Stimulated activated CD4-positive, alpha-beta T cell treated with anti-CD3 and anti-CD28 coated beads, Interleukin-15, amount 100 ng/mL, for 24 hours (primary cell): Measurements from ENCODE around the gene RASA3.
A peak's percentile ranks its signal among the peaks of the same experiment; 100 is the strongest.
"Not testable (repeated sequence)": the region's sequence is repeated elsewhere in the genome, so short reads cannot be mapped to it uniquely, and the experiment has no call there.

ENCODE experiments used
- DNase-seq: peaks from one replicate; pipeline ENCODE4 v3.0.0-alpha.2; 2020

The RASA3 gene

GRCh38 chr13:114140906-114141250 is 8.5 kb upstream of the RASA3 start:
- peak; percentile 42 for DNase-seq

DNA sequence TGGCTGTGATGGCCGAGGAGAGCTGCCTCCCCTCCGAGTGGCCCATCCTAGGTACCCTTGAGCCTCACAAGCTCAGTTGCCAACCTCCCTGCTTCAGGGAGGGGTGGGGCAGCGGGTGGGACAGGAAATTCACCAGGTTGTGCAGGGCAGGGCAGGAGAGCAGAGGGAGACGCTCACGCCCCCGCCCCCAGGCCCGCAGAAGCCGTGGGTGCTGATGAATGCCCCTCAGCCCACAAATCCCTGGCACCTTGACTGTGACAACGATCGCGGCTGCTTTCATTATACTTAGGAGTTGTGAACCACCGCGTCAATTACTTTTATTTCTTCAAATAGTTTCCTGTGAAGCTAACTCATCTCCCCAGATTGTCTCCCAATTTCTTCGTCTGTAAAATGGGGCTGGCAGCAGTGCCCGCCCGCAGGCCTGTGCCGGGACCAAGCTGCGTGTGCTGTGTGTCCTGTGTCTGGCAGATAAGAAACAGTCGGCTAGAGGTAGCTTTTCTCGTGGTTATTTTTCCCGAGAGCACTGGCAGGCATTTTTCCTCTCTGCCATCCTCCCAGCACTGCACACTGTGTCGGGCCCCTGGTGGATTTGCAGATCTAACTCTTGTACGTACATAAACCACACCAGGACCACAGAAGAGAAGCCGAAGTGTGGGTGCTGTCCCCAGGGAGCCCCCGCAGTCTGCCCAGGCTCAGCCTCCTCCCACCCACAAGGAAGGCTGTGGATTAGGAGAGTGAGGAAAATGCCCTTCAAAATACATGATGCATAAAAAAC is 7.9 kb upstream of the RASA3 start:
- peak; percentile 42 for DNase-seq

DNA sequence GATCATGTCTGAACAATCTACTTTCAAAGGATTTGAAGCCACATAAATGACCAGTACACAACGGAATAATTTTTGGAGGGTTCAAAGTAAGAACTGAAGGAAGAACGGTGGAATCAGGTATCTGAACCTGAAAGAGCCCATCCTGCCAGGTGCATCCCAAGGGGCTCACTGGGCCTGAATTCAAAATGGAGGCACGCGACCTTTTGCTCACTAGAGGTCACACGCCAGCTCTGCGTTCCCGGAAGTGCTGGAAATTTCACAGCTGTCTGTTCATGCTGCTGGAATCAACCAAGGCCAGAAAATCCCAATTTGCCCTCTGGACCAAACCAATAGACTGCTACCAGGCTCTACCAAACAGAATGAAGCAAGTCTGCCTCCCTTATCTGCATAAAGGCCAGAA is 4.2 kb upstream of the RASA3 start:
- no peak for DNase-seq

DNA sequence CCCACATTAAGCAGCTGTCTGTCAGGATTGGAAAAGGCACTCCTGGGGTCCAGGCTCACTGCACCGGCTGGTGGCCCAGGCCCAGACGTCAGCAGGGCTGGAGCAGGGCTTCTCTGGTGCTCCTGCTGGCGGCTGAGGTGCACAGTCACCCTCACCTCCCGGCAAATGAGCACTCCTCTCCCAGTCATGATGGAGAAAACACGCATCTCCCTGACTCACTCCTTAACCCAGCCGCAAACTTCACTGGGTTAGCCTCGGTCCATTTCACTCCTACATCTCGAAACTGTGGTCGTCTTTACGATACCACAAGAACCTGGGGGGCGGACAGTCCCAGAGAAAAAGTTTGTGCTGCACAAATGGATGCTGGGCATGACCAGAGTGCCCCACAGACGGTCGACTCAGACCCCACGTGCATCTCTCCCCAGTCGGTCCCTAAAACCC is 3.3 kb upstream of the RASA3 start:
- DNase-seq, result no peak

- no peak for DNase-seq
Observed at GRCh38 chr13:114134944-114135610, 2.7 kb upstream of the RASA3 start.

GRCh38 chr13:114134111-114134943 is 1.9 kb upstream of the RASA3 start:
- no peak for DNase-seq

DNA sequence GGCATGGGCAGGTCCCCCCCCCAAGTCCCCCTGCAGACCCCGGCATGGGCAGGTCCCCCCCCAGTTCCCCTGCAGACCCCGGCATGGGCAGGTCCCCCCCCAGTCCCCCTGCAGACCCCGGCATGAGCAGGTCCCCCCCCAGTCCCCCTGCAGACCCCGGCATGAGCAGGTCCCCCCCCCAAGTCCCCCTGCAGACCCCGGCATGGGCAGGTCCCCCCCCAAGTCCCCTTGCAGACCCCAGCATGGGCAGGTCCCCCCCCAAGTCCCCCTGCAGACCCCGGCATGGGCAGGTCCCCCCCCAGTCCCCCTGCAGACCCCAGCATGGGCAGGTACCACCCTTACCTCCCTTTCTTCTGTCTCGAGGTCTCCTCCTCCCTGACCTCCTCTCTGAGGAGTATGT is 1.1 kb upstream of the RASA3 start:
- not testable (repeated sequence) for DNase-seq

DNA sequence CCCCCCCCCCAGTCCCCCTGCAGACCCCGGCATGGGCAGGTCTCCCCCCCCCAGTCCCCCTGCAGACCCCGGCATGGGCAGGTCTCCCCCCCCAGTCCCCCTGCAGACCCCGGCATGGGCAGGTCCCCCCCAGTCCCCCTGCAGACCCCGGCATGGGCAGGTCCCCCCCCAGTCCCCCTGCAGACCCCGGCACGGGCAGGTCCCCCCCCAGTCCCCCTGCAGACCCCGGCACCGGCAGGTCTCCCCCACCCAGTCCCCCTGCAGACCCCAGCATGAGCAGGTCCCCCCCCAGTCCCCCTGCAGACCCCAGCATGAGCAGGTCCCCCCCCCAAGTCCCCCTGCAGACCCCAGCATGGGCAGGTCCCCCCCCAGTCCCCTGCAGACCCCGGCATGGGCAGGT is 703 bp upstream of the RASA3 start:
- DNase-seq, result not testable (repeated sequence)

- DNase-seq, result peak; percentile 56
Observed at GRCh38 chr13:114131583-114132418, 622 bp downstream of the RASA3 start.

GRCh38 chr13:114130837-114131582 is 1.4 kb downstream of the RASA3 start:
- peak; percentile 71 for DNase-seq

GRCh38 chr13:114130131-114130836 is 2.1 kb downstream of the RASA3 start:
- no peak for DNase-seq

GRCh38 chr13:114129649-114130062 is 2.8 kb downstream of the RASA3 start:
- peak; percentile 67 for DNase-seq

DNA sequence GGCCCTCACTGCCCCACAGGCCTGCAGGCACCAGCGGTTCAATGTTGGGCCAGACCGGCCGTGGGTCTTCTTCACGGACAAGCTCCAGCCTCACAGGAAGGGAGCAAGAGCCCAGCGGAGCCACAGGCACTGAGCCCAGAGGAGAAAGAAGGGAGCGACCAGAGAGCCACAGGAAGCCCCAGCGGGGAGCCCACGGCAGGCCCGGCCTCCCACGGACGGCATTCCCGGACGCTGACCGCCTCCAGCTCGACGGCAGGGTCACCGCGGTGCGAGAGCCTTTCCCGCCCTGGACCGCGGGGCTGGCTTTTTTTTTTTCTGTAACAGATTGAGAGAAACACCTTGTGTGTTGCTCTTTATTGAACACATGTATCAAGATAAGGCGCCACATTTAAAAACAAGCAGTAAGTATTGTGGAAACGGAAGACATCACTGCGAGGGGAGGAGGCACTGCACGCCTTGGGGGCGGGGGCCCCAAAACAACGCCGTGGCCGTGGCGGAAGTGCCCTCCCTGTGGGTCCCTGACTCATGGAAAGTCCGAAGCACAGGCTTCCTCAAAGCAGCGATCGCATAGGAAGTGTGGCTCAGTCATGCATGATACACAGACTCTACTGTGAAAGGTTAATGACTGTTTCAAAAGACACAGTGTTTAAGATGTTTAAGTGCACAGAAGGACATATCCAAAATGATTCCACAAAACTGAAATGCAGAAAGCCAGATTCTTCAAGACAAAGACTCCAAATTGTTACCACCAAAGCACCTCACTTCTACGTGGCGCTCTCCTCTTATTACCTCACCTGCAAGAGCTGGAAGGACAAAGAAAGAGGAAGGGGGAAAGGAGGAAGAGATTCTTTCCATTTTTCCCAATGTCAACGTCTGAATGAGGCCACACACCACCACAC is 3.5 kb downstream of the RASA3 start:
- DNase-seq, result peak; percentile 94

- DNase-seq, result no peak
Observed at GRCh38 chr13:114128348-114128623, 4.1 kb downstream of the RASA3 start.

DNA sequence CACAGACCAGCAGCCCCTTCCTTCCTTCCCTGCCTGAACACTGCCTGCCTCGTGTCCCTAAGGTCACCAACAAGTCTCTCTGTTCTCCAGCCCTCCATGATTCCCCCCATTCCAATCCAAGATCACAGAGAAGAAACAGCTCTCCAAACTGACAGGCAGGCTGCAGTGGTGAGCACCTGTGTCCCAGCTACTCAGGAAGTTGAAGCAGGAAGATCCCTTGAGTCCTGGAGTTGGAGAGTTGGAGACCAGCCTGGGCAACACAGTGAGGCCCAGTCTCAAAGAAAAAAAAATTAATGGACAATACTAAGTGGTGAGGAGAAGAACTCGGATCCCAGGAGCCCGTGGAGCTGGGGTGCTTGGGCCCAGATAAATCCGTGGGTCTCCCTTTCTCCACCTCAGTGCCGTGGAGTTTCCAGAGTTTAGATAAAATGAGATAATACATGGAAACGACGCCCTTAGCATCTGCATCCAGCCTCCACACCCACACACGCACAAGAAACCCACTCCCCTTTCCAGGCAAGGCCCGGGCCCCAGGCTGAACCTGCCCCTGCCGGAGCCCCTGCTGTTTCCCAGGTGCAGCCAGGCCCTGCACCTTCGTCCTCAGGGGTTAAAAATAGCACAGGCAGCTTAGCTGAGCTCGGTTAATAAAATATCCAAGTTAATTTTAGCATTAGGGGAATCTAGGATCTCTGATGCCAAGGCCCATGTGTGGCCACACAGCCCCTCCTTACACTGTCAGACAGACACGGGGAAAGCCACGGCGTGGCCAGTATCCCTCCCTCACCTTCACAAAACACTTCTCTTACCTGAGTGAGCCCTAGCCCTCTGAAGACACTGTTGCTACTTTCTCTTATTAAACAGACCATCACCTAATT is 4.7 kb downstream of the RASA3 start:
- no peak for DNase-seq

DNA sequence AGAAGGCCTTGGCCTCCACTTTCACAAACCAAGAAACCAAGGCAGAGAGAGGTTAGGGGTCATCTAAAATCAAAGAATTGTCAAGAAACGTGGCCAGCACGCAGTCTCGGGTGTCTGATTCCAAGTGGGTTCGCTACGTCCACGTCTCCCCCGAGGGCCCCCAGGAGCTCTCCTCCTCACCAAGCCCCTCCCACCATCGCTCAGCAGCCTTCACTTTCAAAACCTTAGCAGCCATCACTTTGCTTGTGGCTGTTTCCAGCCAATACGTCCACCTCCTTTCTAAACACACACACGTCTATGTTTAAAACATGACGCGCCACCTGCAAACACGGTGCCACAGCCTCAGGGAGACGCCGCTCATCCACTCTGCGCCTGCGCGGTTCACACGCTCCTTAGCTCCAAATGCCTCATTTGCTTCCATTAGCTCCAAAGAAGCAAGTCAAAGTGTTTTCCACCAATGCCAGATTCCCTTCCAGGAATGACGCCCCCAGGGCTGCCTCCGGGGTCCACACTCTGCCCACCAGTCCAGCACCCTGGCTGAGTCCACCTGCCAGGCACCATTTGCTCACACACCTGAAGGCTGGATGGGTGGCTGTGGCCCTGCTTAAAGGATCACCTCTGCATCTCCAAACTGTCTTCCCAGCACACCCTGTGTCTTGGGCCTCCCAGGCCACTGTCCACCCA is 5.5 kb downstream of the RASA3 start:
- DNase-seq, result no peak

- DNase-seq, result not testable (repeated sequence)
Observed at GRCh38 chr13:114126086-114126485, 6.3 kb downstream of the RASA3 start.

- no peak for DNase-seq
Observed at GRCh38 chr13:114125589-114125988, 6.8 kb downstream of the RASA3 start.

DNA sequence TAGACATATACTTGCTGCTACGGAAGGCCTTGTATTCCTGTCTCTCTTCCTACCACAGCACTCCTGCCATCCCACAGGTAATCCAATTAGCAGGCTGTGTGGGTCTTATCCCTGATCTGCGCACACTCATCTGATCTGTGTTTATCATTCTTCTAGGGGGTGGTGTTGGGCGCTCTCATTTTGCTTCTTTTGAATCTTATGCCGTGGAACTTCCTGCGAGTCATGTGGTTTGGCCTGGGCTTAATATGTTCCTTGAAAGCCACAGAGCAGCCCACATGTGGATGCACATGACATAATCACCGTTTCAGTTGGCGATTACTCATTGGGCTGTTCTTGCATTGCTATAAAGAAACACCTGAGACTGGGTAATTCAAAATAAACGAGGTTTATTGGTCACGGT is 7.5 kb downstream of the RASA3 start:
- DNase-seq, result peak; percentile 83
